Measurements from ENCODE around the gene ACAD10. TPM values are rescaled to one million over a fixed set of nuclear protein-coding genes. Genes with fewer than 3 reads are reported as not detected.

Gene ACAD10
- total RNA-seq, 1 experiment from 2014 or later = 25.4 TPM

DNA sequence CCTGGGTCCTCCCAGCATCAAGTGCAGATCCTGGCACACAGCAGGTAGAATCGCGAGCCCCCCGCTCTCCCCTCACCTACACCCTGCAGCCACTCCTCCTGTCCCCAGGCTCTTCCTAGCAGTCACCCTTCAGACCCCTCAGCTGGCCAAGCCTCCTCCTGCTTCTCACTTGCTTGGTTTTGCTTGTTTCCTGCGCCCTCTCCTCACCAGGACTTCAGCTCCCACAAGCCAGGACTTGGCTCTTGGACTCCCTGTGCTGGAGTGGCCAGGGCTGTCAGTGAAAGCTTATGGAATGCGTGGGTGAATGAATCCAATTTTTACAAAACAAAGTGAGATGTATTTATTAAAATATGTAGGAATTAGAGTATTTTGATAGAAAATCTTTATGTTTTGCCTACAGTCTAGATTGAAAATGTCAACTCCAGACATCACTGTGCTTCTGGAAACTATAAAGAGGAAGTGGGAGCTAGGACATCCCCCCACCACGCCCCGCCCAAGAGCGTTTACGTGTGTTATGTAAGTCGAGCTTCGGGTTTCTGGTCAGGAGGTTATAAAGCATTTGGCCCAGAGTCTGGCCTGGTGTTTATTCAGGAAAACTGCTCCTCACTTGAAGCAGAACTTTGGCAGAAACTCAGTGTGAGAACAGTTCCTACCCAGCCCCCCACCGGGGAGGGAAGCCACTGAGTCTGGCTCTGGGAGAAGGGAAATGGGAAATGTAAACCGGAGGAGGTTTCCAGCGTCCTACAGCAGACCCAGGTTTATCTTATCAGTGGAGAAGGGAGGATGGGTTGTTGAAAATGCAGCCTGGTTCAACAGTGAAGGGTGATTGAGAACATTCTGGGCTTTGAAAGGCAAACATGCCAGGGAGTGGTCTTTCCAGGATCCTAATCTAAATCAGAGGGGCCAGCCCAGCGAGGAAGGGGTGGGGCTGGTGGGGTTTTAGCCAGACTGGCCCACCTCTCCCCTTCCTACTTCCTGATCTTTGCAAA, 89.6 kb downstream of the ACAD10 start:
- Mint-ChIP-seq H3K27ac (ENCODE audit: low read depth, unreplicated experiment) (peak overlapping the region; percentile 93), H3K9me3 (ENCODE audit: unreplicated experiment) (no peaks in the 10 kb centered on the region), H3K4me1 (ENCODE audit: insufficient read depth, unreplicated experiment) (peaks cover 24% of the 10 kb centered on the region), H3K4me3 (ENCODE audit: unreplicated experiment) (peak overlapping the region; percentile 63), H3K36me3 (ENCODE audit: insufficient read depth, unreplicated experiment) (no peaks in the 10 kb centered on the region), H3K27me3 (ENCODE audit: insufficient read depth, unreplicated experiment) (no peaks in the 10 kb centered on the region)
- TF ChIP-seq, protein P1, sequence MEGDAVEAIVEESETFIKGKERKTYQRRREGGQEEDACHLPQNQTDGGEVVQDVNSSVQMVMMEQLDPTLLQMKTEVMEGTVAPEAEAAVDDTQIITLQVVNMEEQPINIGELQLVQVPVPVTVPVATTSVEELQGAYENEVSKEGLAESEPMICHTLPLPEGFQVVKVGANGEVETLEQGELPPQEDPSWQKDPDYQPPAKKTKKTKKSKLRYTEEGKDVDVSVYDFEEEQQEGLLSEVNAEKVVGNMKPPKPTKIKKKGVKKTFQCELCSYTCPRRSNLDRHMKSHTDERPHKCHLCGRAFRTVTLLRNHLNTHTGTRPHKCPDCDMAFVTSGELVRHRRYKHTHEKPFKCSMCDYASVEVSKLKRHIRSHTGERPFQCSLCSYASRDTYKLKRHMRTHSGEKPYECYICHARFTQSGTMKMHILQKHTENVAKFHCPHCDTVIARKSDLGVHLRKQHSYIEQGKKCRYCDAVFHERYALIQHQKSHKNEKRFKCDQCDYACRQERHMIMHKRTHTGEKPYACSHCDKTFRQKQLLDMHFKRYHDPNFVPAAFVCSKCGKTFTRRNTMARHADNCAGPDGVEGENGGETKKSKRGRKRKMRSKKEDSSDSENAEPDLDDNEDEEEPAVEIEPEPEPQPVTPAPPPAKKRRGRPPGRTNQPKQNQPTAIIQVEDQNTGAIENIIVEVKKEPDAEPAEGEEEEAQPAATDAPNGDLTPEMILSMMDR (IDR thresholded peaks at IDR 0.05; ENCODE audit: unreplicated experiment) = no peak
- POLR2A ChIA-PET = interaction anchor here (0.7 to 3.7 kb wide), 8 partner anchors 10 to 90 kb away, joined by 3 to 17 read pairs (median 7); partner anchors contain the start of genes ACAD10, BRAP and MAPKAPK5
- CTCF ChIA-PET = interaction anchor here (0.5 to 1.9 kb wide), 3 partner anchors 22 to 66 kb away, joined by 3 to 7 read pairs (median 4); partner anchors contain the start of gene MAPKAPK5
- no TSS peak for BruUV-seq (replicated peaks)
- intact Hi-C loops (cut with micrococcal nuclease) = no loop called here
- peak; percentile 89 for DNase-seq (ENCODE audit: unreplicated experiment)

DNA sequence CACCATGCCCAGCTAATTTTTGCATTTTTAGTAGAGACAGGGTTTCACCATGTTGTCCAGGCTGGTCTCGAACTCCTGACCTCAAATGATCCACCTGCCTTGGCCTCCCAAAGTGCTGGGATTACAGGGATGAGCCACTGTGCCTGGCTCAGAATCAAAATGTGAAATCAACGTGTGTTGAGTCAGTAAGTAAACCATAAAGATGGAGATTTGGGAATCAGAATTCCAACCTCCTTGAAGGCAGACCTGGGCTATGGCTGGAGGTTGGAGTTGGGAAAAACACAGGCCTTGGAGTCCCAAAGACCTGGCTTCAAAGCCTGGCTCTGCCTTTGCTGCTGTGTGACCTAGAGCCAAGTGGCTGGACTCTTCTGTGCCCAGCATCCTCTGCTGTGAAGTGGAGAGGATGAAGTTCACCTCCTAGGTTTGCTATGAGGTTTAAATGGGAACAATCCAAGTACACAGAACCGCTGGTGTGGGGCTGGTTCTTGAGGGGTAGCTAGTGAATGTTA, 91.0 kb downstream of the ACAD10 start:
- TF ChIP-seq, protein P1 (IDR thresholded peaks at IDR 0.05; ENCODE audit: unreplicated experiment) = no peak
- ChIA-PET POLR2A (interaction anchor here (3.7 kb wide), 1 partner anchor 65 kb away, joined by 17 read pairs; the partner anchor contains the start of gene MAPKAPK5), CTCF (interaction anchor here (0.7 to 1.0 kb wide), 3 partner anchors 36 to 90 kb away, joined by 3 to 5 read pairs (median 3); partner anchors contain the start of gene MAPKAPK5)
- intact Hi-C loops (cut with micrococcal nuclease) = no loop called here
- Mint-ChIP-seq H3K27ac (ENCODE audit: low read depth, unreplicated experiment) (no peak overlapping the region), H3K9me3 (ENCODE audit: unreplicated experiment) (no peaks in the 10 kb centered on the region), H3K4me3 (ENCODE audit: unreplicated experiment) (no peak overlapping the region), H3K4me1 (ENCODE audit: insufficient read depth, unreplicated experiment) (peaks cover 27% of the 10 kb centered on the region), H3K36me3 (ENCODE audit: insufficient read depth, unreplicated experiment) (no peaks in the 10 kb centered on the region), H3K27me3 (ENCODE audit: insufficient read depth, unreplicated experiment) (no peaks in the 10 kb centered on the region)
- no TSS peak for BruUV-seq (replicated peaks)
- no peak for DNase-seq (ENCODE audit: unreplicated experiment)

DNA sequence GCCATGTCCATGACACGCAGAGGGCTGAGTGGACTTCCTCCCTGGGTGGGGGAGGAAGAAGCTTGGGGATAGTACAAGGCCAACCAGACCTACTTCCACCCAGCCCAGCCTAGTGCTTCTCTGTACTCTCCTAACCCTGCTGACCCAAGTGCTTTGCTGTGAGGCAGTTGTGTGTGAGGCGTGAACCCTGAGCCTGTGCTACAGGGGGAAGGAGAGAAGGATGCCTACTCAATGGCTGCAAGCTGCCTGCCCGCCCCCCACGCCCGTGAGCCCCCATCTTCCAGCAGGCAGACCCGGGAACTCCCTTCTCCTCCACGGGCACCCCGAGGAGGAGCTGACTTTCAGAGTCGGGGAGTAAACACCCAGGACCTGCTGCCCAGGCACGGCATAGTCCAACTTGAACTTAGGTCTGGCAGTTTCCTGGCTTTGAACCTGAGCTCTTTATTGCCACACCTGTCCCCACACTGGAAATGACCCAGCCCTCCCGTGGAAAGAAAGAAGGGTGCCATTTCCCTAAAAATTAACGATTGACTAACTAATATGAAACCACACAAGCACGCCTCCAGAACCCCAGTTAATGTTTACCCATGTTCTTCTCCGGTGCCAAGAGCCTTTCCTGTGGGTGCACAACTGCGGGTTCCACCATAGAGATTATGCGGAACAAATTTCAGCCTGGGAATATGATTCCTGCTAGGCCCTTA, 91.6 kb downstream of the ACAD10 start:
- no peaks in the 10 kb centered on the region for H3K27me3 Mint-ChIP-seq (ENCODE audit: insufficient read depth, unreplicated experiment)
- no peak overlapping the region for H3K4me3 Mint-ChIP-seq (ENCODE audit: unreplicated experiment)
- no peaks in the 10 kb centered on the region for H3K36me3 Mint-ChIP-seq (ENCODE audit: insufficient read depth, unreplicated experiment)
- H3K27ac Mint-ChIP-seq (ENCODE audit: low read depth, unreplicated experiment) = no peak overlapping the region
- POLR2A ChIA-PET = interaction anchor here (3.7 kb wide), 1 partner anchor 64 kb away, joined by 17 read pairs; the partner anchor contains the start of gene MAPKAPK5
- no TSS peak for BruUV-seq (replicated peaks)
- DNase-seq (ENCODE audit: unreplicated experiment) = no peak
- CTCF ChIA-PET = interaction anchor here (1.0 kb wide), 1 partner anchor 35 kb away, joined by 5 read pairs; no protein-coding TSS in a partner anchor
- peaks cover 27% of the 10 kb centered on the region for H3K4me1 Mint-ChIP-seq (ENCODE audit: insufficient read depth, unreplicated experiment)
- intact Hi-C loops (cut with micrococcal nuclease) = no loop called here
- no peaks in the 10 kb centered on the region for H3K9me3 Mint-ChIP-seq (ENCODE audit: unreplicated experiment)
- TF ChIP-seq, protein P1 (IDR thresholded peaks at IDR 0.05; ENCODE audit: unreplicated experiment) = no peak
